LNCaP clone FGC (cell line): ENCODE measurements around the gene FOXL1.

ENCODE experiments used
- DNase-seq: peaks from one replicate; pipeline ENCODE4 v3.0.0-alpha.2; 2011; ENCODE audit warnings: low read depth
- H3K4me3 ChIP-seq: 2 replicates; pipeline ENCODE4 v1.5.1; 2011; ENCODE audit warnings: mild to moderate bottlenecking, low read depth, low read length, control low read depth
- TF ChIP-seq, protein P1 (sequence below): IDR thresholded peaks from 2 replicates; pipeline ENCODE4 v1.5.1; 2012; ENCODE audit warnings: mild to moderate bottlenecking; ENCODE audit not compliant: control insufficient read depth, insufficient read depth; ENCODE audit errors: extremely low read depth

The FOXL1 gene

DNA sequence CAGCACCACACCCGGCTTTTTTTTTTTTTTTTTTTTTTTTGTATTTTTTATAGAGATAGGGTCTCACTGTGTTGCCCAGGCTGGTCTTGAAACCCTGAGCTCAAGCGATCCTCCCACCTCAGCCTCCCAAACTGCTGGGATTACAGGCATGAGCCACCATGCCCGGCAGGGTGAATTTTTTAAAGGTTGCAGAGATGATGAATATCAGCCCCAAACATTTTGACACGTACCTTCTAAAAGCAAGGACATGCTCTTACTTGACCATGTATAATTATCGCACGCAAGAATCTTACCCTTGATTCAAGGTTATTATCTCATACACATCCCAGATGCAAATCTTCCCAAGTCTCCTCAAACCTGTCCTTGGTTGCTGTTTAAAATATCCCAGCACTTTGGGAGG is 16.0 kb upstream of the FOXL1 start:
- no peak overlapping the region for H3K4me3 ChIP-seq
- TF ChIP-seq, protein P1, sequence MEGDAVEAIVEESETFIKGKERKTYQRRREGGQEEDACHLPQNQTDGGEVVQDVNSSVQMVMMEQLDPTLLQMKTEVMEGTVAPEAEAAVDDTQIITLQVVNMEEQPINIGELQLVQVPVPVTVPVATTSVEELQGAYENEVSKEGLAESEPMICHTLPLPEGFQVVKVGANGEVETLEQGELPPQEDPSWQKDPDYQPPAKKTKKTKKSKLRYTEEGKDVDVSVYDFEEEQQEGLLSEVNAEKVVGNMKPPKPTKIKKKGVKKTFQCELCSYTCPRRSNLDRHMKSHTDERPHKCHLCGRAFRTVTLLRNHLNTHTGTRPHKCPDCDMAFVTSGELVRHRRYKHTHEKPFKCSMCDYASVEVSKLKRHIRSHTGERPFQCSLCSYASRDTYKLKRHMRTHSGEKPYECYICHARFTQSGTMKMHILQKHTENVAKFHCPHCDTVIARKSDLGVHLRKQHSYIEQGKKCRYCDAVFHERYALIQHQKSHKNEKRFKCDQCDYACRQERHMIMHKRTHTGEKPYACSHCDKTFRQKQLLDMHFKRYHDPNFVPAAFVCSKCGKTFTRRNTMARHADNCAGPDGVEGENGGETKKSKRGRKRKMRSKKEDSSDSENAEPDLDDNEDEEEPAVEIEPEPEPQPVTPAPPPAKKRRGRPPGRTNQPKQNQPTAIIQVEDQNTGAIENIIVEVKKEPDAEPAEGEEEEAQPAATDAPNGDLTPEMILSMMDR, result no peak
- no peak for DNase-seq

DNA sequence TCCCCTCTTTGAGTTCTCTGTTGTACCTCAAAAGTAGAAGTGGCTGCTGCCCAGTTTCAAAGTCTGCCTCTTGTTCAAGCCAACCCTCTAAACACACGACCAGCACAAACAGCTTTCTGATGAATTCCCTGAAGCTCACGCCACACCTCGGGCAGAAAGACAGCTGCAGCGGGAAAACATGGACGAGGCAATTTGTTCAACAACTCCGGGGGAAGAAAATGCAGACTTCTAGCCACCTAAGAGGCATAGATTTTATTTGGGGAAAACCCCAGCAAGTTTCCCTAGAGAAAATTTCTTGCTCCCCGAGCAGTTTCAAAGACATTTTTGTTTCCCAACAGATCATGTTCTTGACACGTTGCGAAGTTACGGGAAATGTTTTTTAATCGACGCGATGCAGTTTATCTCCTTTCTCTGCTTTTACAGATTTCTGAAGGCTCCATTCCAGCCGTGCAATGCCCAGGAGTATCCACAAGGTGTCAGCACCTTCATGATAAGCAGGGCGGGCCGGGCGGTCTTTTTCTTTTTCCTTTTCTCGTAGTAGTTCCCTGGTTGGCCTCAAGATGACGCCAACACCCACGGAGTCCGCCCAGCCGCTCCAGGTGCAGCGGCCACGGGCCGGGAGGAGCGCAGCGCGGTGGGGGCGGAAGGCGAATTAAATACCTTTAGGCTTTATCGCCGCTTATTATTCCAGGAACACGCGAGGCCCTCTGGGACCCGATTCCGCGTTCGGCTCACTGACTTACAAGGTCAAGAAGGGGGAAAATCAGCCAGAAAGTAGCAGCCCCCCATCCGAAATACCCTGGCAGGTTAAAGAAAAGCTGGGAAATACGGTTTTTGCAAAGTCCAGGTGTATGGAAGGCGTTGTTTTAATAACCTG is 14.6 kb upstream of the FOXL1 start:
- peak; percentile 50 for DNase-seq
- H3K4me3 ChIP-seq, result peak overlapping the region; percentile 22
- TF ChIP-seq, protein P1, result peak; percentile 97

DNA sequence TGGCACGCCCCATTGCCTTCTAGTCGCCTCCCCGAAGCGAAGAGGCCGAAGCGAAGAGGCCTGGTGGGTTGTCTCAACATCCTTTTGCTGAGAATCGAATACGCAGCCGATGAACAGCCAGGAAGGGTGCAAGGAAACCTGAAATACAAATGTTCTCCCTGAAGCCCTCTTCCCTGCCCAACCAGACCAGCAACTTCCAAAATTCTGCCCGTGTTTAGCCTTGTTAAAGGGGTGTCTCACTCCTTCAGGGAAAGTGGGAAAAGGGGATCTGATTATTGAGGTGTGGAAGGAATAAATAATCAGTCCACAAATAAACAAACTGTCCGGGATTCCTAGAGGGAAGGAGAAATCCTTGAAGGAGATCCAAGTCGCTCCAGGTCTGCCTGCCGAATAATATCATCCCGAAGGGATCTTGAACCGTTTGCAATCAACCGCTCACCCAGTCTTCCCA is 13.1 kb upstream of the FOXL1 start:
- H3K4me3 ChIP-seq, result no peak overlapping the region
- no peak for DNase-seq
- TF ChIP-seq, protein P1, result no peak

DNA sequence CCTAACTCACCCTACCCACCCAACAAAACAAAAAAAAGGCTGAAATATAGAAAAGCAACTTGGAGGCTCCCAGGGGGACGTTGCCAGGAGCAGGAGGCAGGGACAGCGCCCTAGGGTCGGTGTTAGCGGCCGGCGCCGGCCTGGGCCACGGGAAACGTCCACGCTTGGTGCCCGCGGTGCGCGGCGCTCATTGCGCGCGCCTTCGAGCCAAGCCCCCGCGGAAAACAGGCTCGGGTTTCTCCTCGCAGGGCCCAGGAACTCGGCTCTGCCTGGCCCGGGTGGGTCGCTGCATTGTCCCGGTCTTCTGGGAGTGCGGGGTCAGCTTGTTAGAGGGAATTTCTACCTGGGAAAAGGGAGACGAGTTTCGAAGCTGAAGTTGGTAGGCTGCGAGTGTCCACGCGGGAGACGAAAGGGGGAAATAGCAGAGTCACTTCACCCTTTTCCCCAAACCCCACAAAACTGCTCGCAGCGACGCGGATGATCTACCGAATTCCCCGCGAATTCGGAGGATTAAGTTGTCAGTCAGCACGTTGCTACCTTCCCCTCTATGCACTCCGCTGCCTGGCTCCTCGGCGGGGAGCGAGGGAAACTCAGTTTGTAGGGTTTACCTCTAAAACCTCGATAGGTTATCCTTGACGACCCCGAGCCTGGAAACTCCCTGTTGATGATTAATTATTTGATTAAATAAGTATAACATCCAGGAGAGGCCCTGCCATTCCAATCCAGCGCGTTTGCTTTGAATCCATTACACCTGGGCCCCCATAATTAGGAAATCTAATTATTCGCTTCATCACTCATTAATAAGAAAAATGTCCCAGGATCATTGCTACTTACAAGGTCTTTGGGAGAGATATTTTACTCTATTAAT is 12.5 kb upstream of the FOXL1 start:
- DNase-seq, result no peak
- TF ChIP-seq, protein P1, result no peak
- H3K4me3 ChIP-seq, result no peak overlapping the region

DNA sequence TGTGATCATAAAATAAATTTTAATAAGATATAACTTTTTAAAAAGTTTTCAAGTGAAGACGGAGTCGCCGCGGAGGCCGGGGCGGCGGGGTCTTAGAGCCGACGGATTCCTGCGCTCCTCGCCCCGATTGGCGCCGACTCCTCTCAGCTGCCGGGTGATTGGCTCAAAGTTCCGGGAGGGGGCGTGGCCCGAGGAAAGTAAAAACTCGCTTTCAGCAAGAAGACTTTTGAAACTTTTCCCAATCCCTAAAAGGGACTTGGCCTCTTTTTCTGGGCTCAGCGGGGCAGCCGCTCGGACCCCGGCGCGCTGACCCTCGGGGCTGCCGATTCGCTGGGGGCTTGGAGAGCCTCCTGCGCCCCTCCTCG is 11.8 kb upstream of the FOXL1 start, which contains the start of gene FOXC2:
FOXC2 (plus strand) TSS at position 229 of the 365 bp plus-strand sequence. CDS start 507 bp downstream, outside the sequence.
- no peak for DNase-seq
- H3K4me3 ChIP-seq, result no peak within 1 kb of the TSS
- TF ChIP-seq, protein P1, result no peak

DNA sequence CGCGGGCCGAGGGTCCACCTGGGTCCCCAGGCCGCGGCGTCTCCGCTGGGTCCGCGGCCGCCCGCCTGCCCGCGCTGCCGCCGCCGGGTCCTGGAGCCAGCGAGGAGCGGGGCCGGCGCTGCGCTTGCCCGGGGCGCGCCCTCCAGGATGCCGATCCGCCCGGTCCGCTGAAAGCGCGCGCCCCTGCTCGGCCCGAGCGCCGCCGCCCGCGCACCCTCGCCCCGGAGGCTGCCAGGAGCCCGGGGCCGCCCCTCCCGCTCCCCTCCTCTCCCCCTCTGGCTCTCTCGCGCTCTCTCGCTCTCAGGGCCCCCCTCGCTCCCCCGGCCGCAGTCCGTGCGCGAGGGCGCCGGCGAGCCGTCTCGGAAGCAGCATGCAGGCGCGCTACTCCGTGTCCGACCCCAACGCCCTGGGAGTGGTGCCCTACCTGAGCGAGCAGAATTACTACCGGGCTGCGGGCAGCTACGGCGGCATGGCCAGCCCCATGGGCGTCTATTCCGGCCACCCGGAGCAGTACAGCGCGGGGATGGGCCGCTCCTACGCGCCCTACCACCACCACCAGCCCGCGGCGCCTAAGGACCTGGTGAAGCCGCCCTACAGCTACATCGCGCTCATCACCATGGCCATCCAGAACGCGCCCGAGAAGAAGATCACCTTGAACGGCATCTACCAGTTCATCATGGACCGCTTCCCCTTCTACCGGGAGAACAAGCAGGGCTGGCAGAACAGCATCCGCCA is 11.2 kb upstream of the FOXL1 start:
- H3K4me3 ChIP-seq, result no peak overlapping the region
- no peak for DNase-seq
- TF ChIP-seq, protein P1, result no peak
